ENCODE results near the gene TCF4. TPM values are rescaled to one million over a fixed set of nuclear protein-coding genes. Genes with fewer than 3 reads are reported as not detected.

Gene TCF4
- total and polyA plus RNA-seq, 2 donors (not counting 1 experiment from before 2014, with no cell fraction given): 68.5 to 353 TPM

- Histone ChIP-seq H3K27ac (ENCODE audit: low read length in 2 of 2) (no peak overlapping the region), H4K20me1 (ENCODE audit: control insufficient read depth, insufficient read depth, low read length, poor library complexity, severe bottlenecking) (no peaks in the 10 kb centered on the region), H3K79me2 (ENCODE audit: control insufficient read depth, insufficient read depth, low read length) (peaks cover 18% of the 10 kb centered on the region), H3K9me3 (ENCODE audit: control extremely low read depth in 1 of 3, control insufficient read depth in 2 of 3, insufficient read depth in 1 of 3, low read length in 2 of 3) (no peaks in the 10 kb centered on the region), H3K9ac (ENCODE audit: low read length) (no peak overlapping the region), H3K36me3 (replicated peaks in 1 of 2; ENCODE audit: control extremely low read depth in 1 of 2, control insufficient read depth in 1 of 2, extremely low read depth in 1 of 2, insufficient read depth in 2 of 2, low read length in 1 of 2) (no peaks in the 10 kb centered on the region), H3K4me2 (replicated peaks; ENCODE audit: low read depth, low read length, poor library complexity, severe bottlenecking) (no peak overlapping the region), H3K4me1 (ENCODE audit: control insufficient read depth in 2 of 2, insufficient read depth in 2 of 2, low read length in 2 of 2) (peaks cover 7% of the 10 kb centered on the region in 2 donors), H2AFZ (ENCODE audit: insufficient read depth, low read depth, low read length, poor library complexity, severe bottlenecking) (no peak overlapping the region), H3K27me3 (replicated peaks in 1 of 4; ENCODE audit: control extremely low read depth in 1 of 4, control insufficient read depth in 3 of 4, insufficient read depth in 4 of 4, low read length in 3 of 4) (no peaks in the 10 kb centered on the region), H3K4me3 (ENCODE audit: control extremely low read depth in 1 of 5, extremely low read depth in 1 of 5, insufficient read depth in 1 of 5, low read depth in 2 of 5, low read length in 4 of 5) (no peak overlapping the region)
- Mint-ChIP-seq H3K27ac (no peak overlapping the region), H3K27me3 (no peaks in the 10 kb centered on the region), H3K9me3 (ENCODE audit: insufficient read depth) (no peaks in the 10 kb centered on the region), H3K4me3 (no peak overlapping the region), H3K4me1 (peaks cover 16% of the 10 kb centered on the region)
- CTCF ChIA-PET: interaction anchor here (2.2 kb wide), 1 partner anchor 162 kb away, joined by 8 read pairs; no protein-coding TSS in a partner anchor
- ATAC-seq (ENCODE audit: low read depth) (no peak), DNase-seq (peak; percentile 41)
- TF ChIP-seq, protein P1, sequence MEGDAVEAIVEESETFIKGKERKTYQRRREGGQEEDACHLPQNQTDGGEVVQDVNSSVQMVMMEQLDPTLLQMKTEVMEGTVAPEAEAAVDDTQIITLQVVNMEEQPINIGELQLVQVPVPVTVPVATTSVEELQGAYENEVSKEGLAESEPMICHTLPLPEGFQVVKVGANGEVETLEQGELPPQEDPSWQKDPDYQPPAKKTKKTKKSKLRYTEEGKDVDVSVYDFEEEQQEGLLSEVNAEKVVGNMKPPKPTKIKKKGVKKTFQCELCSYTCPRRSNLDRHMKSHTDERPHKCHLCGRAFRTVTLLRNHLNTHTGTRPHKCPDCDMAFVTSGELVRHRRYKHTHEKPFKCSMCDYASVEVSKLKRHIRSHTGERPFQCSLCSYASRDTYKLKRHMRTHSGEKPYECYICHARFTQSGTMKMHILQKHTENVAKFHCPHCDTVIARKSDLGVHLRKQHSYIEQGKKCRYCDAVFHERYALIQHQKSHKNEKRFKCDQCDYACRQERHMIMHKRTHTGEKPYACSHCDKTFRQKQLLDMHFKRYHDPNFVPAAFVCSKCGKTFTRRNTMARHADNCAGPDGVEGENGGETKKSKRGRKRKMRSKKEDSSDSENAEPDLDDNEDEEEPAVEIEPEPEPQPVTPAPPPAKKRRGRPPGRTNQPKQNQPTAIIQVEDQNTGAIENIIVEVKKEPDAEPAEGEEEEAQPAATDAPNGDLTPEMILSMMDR (IDR thresholded peaks at IDR 0.05): peak; percentile 39
- no peak for TF ChIP-seq EZH2 (IDR thresholded peaks at IDR 0.05; ENCODE audit: borderline replicate concordance, insufficient read depth, low read depth, low read length, poor library complexity, severe bottlenecking)
- no CpG with 5 or more reads among the region's 6 CpGs for WGBS (ENCODE audit: insufficient coverage)
- intact Hi-C loops (cut with micrococcal nuclease): no loop called here
- POLR2A ChIA-PET: no interaction called here
Measured at GRCh38 chr18:55577812-55578539, 10.0 kb downstream of the TCF4 start.

DNA sequence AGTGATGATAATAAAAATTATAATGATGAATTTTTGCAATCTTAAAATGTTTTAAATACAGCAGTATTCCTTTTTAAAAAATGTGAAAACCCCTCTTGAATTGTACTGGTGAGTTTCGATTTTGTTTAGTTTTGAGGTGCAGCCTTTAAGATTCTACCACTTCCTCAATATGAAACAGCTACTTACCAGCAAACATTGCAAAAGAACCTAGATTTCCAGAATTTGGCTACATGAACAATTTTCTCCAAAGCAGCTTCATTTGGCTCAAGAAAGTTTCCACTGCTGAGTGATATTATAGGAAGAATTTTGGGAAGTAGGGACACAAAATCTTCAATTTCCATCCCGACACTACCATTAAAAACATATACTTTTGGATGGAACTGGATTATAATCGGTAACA is 12.0 kb downstream of the TCF4 start:
- Histone ChIP-seq H3K4me2 (replicated peaks; ENCODE audit: low read depth, low read length, poor library complexity, severe bottlenecking) (peak overlapping the region; percentile 13), H4K20me1 (ENCODE audit: control insufficient read depth, insufficient read depth, low read length, poor library complexity, severe bottlenecking) (no peaks in the 10 kb centered on the region), H3K79me2 (ENCODE audit: control insufficient read depth, insufficient read depth, low read length) (peaks cover 24% of the 10 kb centered on the region), H3K9ac (ENCODE audit: low read length) (no peak overlapping the region), H3K9me3 (ENCODE audit: control extremely low read depth in 1 of 3, control insufficient read depth in 2 of 3, insufficient read depth in 1 of 3, low read length in 2 of 3) (no peaks in the 10 kb centered on the region), H3K27ac (ENCODE audit: low read length in 2 of 2) (no peak overlapping the region), H3K36me3 (replicated peaks in 1 of 2; ENCODE audit: control extremely low read depth in 1 of 2, control insufficient read depth in 1 of 2, extremely low read depth in 1 of 2, insufficient read depth in 2 of 2, low read length in 1 of 2) (no peaks in the 10 kb centered on the region), H2AFZ (ENCODE audit: insufficient read depth, low read depth, low read length, poor library complexity, severe bottlenecking) (no peak overlapping the region), H3K4me3 (ENCODE audit: control extremely low read depth in 1 of 5, extremely low read depth in 1 of 5, insufficient read depth in 1 of 5, low read depth in 2 of 5, low read length in 4 of 5) (no peak overlapping the region), H3K27me3 (replicated peaks in 1 of 4; ENCODE audit: control extremely low read depth in 1 of 4, control insufficient read depth in 3 of 4, insufficient read depth in 4 of 4, low read length in 3 of 4) (no peaks in the 10 kb centered on the region), H3K4me1 (ENCODE audit: control insufficient read depth in 2 of 2, insufficient read depth in 2 of 2, low read length in 2 of 2) (peaks cover 7% of the 10 kb centered on the region in 2 donors)
- no peaks in the 10 kb centered on the region for H3K27me3 Mint-ChIP-seq
- DNase-seq: peak; percentile 25
- WGBS (ENCODE audit: insufficient coverage): 100% methylated on average over 1 of the region's 3 CpGs
- H3K9me3 Mint-ChIP-seq (ENCODE audit: insufficient read depth): no peaks in the 10 kb centered on the region
- CTCF ChIA-PET: interaction anchor here (2.2 kb wide), 1 partner anchor 160 kb away, joined by 8 read pairs; no protein-coding TSS in a partner anchor
- no peak for TF ChIP-seq EZH2 (IDR thresholded peaks at IDR 0.05; ENCODE audit: borderline replicate concordance, insufficient read depth, low read depth, low read length, poor library complexity, severe bottlenecking)
- TF ChIP-seq, protein P1 (IDR thresholded peaks at IDR 0.05): no peak
- POLR2A ChIA-PET: no interaction called here
- peaks cover 21% of the 10 kb centered on the region for H3K4me1 Mint-ChIP-seq
- no peak overlapping the region for H3K27ac Mint-ChIP-seq
- ATAC-seq (ENCODE audit: low read depth): no peak
- intact Hi-C loops (cut with micrococcal nuclease): no loop called here
- H3K4me3 Mint-ChIP-seq: peak overlapping the region; percentile 8

All from B cell (primary cell).